ENCODE measurements around the gene WDFY4.

WDFY4 gene

DNA sequence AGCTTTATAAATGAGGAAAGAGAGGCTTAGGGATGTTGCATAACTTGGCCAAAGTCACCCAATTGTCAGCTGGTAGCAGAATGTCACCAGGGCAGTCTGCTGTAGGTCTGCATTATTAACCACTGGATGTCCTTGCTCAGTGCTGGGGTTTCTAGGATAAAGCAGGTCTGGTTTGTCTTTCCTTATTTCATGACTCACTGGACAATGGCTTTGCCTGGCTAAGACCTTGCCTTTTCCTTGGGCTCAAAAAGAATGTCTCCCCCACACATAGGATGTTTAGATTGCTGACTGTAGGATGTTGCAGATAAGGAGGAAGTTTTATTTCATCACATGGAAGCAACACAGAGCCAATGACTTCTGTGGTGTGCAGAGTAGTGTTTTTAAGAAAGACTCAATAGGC, 29.4 kb downstream of the WDFY4 start:
- DNase-seq, result no peak

DNA sequence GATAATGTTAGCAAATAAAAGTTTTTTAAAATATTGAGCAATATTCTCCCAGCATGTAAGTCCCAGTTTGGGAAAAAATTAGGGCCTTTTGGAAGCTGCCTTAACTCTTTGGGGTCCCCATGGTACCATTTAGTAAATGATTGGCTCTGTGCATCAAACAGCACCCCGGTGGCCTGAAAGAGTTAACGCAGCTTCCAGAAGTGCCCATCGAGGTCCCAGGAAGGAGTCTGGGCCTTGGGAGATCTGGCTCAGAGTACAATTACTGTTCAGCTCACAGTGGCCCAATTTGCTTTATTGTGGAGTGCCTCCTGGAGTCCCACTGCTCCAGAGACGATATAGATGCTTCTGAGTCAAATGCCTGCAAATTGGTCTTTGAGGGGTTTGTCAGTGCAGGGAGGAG, 31.7 kb downstream of the WDFY4 start:
- DNase-seq, result no peak

DNA sequence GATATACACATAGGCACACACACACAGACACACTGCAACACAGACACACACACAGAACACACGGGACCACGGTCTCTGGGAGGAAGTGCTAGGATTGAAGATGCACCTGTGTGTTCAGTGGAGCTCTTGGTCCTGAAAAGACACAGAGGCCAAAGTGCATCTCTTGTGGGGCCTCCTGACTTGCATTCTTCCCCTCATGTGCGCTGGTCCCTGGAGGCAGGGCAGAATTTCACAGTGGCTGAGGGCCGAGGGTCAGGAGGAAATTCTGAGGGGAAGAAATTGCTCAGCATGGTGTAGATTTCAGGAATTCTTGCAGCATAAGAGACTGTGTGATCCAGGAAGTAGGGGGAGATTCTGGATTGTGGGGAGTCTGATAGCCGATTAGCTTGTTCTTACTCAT, 35.9 kb downstream of the WDFY4 start:
- no peak for DNase-seq

DNA sequence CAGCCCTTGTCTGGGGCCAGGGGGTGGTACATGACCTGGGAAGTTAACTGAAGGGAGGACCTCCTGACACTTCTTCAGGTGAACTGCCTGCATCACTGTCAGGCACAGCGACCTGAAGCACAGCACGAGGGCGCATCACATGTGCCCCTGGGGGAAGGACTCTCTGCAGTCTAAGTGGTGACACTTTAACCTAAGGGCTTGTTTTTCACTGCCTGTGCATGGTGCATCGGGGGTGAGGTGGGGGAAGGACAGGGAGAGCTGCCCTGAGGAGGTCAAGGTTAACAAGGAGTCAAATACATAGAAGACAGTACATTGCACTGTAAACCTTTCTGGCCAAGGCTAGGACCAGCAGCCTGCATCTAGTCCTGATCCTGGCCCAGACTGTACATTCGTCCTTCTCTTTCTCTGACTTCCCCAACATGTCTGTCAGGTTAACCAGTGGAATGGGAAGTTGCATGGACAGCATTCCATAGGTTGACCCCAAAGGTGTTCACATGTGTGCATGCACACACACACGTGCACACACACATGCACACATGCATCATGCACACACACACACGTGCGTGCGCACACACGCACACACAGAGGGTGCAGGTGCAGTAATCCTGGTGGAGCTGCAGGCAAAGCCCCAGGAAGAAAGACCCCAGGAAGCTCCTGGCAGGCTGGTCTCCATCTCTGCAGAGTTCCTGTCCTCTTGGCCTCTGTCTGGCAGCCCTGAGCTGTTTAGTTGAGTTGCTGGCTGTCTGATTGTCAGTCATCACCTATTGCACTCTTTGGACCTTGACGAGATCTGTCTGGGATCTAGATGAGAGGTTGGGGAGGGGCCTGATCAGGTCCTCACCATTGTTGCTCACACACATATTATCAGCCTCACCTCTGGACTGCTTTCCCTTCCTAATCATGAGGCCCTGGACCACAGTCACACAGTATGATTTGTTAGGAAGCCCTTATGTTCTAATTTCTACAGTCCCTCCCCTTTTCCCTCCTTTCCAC, 37.8 kb downstream of the WDFY4 start:
- DNase-seq, result no peak

DNA sequence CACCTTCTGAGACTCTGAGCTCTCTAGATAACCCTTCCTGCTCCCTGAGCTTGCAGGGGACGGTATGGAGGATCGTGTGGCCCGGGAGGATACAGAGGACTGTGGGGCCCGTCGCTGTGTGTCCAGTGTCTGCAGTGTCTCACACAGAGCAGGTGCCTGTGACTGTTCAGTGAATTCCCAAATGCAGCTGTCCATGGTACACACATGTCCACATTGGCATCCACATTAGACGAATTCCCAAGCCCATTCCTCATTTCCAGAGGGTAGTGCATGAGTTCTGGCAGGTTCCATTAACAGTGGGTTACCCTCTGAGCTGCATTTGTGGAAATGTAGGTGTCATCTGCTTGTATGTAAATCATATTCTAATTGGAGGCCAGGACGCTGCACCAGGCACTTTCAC, 39.5 kb downstream of the WDFY4 start:
- DNase-seq, result no peak

DNA sequence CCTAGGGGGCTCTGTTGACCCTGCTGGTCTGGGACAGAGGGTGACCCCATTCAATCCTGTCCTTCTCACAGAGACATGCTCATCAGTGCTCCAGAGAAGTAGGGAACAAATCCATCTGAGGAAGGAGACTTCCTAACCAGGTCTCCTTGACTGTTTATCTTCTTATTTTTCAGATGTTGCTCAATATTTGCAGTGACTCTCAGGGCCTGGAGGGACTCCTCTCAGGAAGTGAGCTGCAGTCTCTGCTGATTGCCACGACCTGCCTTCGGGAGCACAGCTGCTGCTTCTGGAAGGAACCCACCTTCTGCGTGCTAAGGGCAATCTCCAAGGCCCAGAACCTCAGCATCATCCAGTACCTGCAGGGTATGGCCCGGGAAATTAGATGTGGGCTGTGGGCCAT, 41.0 kb downstream of the WDFY4 start:
- no peak for DNase-seq

DNA sequence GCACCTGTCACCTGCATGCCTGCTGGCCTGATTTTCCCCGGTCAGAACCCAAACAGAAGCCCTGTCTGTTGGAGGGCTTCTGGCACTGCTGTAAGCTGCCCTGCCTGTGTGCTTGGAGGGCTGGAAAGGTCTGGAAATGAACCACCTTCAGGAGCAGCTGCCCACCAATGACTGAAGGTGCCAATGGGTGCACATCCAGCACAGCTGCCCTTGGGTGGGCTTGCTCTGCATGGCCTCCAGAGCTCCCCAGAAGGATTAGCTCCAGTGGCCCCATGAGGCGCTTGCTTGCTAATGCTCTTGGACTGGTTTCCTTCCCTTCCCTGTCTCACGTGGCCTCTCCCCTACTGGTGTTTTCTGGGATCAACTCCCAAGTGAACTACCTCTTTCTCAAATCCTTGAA, 43.2 kb downstream of the WDFY4 start:
- no peak for DNase-seq

DNA sequence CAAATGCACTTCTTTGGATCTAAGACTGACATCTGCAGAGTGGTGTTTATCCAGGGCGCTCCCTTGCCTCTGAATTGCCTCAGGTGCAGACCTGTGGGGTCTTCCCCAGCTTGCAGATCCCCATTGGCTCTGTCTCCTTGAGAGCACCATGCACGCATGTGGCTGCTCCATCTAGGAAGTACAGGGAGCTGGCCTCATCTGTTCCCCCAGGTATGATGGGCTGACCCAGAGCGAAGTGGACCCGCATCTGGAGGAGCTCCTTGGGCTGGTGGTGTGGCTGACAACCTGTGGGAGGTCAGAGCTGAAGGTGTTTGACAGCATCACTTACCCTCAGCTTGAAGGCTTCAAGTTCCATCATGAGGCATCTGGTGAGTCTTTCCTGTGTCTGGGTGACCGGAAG, 44.5 kb downstream of the WDFY4 start:
- no peak for DNase-seq

DNA sequence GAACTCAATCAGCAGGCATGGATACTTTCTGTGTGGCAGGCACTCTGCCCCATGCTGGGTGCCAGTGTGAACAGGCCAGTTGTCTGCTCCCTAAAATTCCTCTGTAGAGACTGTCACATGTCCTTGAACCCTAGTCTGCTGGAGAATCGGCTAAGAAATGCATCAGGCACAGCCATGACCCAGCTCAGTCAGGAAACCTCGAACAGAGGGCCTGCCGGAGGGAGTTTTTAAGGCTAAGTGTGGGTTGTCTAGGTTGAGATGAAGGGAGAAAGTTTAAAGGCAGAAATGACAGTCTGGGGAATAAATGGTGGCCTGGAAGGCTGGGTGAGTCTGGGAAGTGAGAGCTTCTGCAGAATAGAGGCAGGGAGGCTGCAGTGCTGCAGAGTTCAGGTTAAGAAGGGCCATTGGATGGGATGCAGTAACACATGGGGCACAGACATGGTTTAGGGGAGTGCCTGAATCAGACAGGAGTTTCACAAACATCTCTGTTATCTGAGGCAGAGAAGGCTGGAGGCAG, 45.3 kb downstream of the WDFY4 start:
- DNase-seq, result no peak

DNA sequence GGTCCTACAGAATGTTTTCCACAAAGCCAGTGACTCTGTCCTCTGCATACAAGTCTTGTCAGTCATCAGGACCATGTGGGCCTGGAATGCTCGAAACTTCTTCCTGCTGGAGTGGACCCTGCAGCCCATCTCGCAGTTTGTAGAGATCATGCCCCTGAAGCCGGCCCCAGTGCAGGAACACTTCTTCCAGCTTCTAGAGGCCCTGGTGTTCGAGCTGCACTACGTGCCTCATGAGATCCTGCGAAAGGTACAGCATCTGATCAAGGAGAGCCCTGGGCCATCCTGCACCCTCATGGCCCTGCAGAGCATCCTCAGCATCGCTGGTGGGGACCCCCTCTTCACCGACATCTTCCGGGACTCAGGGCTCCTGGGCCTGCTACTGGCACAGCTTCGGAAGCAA, 46.5 kb downstream of the WDFY4 start:
- no peak for DNase-seq

DNA sequence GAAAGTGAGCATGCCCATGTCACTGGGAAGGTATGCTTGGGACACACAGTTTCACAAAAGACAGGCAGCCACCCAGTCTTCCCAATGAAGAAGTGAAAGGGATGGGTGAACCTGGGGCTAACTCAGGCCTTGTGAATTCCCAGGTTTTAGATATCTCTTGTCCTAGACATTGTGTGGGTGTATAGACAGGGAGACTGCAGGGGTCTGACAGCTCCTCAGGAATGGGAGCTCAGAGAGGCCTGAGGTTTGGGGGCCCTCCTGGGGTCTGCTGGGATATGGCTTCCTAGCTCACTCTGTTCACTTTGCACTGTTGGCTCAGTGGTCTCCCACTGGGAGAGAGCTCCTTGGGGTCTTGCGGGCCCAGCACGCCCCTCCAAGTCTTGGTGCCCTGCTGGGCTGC, 47.0 kb downstream of the WDFY4 start:
- DNase-seq, result no peak

DNA sequence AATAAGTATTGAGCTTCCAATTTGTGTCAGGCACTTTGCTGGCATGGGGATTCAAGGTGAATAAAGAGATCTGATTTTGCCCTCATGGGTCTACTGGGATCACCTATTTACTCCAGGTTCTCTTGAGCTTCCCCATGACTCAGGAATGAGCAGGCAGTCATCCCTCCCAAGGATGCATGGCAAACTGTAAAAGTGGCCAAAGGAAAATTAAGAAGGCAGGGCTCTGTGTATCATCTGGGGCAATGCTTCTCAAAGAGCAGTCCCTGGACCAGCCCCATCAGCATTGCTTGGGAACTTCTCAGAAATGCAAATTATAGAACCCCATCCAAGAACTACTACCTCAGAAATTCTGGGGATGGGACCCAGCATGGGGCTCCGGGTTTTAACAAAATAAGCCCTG, 48.7 kb downstream of the WDFY4 start:
- DNase-seq, result no peak

DNA sequence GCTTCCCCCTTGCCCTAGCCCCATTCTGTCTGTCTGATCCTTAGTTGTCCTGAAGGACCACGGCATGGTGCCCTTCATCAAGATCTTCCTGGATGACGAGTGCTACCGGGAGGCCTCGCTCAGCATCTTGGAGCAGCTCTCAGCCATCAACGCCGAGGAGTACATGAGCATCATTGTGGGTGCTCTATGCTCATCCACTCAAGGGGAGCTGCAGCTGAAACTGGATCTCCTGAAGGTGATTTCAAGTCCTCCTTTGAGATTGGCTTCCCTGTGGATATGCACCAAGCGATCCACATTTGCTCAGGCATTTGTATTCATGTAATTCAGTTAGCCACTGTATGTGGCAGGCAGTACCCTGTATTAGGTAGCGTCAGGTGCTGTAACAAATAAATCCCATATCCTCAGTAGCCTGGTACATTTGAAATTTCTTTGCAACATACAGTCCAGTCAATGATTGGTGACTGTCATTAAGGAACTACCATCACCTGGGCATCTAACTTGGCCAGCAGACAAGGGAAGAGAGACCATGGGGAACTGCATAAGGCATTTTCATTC, 51.2 kb downstream of the WDFY4 start:
- DNase-seq, result no peak

DNA sequence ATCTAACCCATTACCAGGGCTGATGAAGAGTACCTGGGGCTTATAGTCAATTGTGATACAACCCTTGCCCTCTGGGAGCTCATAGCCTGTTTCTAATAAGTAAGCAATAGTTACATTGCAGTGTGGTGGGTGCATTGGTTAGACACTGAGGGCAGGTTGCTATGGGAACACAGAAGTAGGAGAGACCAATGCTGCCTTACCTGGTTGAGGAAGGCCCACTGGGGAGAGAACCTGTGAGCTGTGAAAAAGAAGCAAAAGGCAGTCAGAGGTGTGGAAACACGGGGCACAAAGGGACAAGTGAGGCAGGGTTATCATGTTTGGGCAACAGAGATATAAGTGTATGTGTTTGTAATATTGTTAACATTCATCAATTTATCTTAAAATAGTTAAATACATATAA, 51.9 kb downstream of the WDFY4 start:
- no peak for DNase-seq

DNA sequence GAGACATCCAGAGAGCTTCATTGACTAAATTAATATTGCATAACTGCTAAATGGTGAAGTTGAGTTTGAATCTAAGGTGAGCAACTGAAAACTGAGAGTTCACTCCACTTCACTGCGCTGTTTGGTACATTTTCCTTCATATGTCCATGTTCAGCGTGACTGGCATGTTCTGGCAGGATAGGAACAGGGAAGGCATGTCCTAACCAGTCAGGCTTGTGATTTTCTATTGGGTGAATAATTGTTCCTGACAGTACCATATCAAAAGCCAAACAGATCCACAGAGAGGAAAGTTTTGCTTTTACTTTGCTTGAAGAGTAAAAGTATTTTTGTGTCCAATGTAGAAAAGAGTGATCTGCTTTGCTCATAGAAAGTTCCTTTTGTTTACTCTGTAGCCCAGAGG, 53.2 kb downstream of the WDFY4 start:
- DNase-seq, result no peak

DNA sequence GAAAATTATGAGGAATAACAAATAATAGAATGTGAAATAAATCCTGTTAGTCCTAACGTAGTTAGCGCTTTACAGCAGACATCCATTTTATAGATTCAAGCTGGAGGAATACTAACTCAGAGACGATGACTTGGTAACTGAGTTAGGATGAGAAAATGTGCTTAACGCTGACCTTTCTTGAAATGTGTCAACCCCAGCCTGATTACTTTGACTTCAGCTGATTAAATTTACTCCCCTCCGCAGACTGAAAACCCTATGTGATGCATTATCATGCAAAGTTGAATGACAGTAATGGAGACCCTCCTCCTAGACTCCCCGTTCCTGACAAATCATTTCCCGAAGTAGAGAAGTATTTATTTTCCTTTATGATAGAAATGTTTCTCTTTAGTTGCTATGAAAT, 54.5 kb downstream of the WDFY4 start:
- DNase-seq, result no peak

DNA sequence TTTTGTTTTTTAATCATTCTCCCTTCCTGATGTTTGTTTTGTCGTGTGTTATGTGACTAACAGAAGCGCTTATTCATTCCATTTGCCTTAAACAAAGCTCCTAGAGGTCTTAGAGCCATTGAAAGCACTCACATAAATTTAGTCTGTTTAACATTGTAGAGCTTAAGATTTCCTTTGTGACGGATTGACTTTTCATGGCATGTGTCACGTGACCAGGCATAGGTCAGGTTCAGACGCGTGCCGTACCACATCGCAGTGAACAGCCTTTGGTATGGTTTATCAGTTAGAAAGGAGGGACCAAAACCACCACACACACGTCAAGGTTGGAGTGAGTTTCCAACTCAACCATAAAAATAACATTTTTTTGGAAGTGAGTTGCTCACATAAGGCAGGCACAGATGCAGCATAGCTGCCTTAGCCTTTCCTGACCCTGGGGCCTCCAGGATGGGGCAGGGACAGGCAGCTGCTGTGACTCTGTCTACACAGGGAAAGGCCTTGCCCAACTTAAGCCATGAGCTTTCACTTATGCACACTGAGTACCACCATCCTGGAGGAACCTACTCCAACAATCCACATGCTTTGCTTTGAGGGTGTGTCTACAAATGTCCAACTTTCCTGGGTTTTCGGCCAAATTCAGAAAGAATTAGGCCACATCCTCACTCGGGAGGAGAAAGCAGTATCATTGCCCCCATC, 55.5 kb downstream of the WDFY4 start:
- DNase-seq, result no peak

DNA sequence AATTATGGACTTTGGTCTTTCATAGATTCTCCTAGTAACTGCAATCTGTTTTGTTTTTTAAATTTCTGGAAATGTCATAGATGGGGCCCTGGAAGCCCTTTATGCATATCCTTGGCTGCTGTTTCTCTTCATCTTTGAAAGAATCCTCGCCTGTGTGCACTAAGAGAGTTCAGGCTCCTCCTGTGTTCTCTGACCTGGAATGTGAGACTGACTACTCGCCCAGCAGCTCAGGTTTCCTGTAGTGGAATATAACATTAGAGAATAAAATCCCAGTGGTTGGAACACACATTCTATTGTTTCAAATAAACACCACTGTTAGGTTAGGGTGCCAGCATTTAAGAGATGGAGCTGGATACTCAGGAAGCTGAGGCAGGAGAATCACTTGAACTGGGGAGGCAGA, 56.3 kb downstream of the WDFY4 start:
- no peak for DNase-seq

DNA sequence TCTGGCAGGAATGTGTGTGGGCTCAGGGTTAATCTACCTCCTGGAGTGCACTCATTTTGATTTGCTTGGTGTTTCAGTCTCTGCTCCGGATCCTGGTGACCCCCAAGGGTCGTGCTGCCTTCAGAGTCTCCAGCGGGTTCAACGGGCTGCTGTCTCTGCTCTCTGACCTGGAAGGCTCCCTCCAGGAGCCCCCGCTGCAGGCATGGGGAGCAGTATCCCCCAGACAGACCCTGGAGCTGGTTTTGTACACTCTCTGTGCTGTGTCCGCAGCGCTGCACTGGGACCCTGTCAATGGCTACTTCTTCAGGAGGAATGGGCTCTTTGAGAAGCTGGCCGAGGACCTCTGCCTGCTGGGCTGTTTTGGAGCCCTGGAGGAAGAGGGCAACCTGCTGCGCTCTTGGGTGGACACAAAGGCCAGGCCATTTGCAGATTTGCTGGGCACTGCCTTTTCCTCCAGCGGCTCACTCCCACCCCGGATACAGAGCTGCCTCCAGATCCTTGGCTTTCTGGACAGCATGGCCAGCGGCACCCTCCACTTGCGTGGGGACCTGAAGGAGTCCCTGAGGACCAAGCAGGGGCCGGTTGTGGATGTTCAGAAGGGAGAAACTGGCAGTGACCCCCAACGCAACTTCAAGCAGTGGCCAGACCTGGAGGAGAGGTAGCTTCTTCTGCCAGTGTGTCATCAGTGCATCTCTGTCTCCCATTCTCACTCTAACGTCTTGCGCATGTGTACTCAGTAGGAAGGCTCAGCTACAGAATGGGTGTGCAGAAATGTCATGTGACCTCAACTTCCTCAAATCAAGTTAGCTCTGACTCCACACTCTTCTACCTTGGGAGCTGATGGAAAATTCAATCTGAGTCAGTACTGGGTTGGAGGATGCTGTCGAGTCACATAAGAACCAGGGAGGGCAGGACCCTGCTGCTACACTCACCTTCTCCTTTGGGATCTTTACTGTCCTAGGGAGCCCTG, 58.5 kb downstream of the WDFY4 start:
- no peak for DNase-seq

DNA sequence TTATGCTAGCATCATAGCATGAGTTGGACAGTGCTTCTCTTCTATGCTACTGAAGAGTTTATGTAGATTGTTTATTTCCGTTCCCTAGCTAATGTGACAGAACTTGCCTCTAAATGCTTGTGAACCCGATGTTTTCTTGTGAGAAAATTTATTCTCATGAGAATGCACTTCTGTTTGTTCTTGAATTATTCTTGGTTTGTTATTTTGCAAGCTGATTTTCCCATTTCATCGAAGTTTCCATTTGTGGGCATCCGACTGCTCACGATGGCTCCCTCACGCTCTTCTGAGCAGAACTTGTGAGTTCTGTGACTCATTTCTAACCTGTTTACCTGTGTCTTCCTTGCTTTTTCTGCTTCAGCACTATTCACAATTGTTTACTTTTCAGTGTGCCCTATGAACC, 59.9 kb downstream of the WDFY4 start:
- no peak for DNase-seq

DNA sequence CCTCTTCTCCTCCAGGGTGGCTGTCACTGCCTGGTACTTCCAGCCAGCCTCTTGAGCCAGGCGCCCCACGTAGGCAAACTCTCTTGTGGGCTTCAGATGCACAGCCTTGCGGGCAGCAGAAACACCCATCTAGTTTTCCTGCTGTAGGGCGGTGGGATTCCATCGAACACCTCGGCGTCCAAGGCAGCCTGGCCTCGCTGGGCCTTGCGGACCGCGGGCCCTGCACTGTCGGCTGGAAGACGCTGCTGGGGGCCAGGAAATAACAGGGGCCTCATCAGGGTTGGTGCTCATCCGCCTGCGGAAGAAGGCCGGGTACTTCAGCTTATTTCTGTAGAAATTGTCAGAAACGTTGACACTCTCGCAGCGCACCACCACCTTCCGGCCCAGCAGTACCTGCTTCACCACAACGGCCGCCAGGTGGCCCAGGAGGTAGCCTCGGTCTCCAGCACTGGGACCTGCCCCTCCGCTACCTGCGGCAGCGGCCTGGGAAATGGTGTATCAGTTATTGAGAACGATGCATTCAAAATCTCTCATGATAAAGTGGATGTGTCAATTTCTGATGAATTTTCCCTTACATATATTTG, 61.1 kb downstream of the WDFY4 start:
- no peak for DNase-seq

DNA sequence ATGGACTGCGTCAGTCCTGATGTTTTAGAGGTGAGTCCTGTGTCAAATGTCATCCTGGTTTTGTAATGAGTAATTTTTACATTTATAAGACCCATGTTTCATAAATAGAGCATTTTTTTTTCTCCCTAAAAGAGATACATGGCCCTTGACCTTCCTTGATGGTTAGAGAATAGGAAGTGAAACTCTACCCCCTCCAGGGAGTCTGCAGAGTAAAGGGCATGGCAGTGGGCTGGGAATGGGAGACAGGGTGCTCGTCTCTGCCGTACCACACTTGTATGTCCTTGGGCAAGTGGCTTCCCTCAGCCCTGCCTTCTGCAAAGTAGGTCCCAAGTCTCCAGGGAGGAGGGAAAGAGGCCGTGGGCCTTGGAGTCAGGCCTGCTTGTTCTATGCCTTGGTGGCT, 63.9 kb downstream of the WDFY4 start:
- no peak for DNase-seq

Data from NK-92 treated with Interleukin-12 subunit alpha and Interleukin-12 subunit beta, amount 100 ng/mL, for 24 hours (cell line).